HepG2 (cell line): ENCODE data around the gene CBFA2T2. TPM values are rescaled to one million over a fixed set of nuclear protein-coding genes. Genes with fewer than 3 reads are reported as not detected.
A peak's percentile ranks its signal among the peaks of the same experiment; 100 is the strongest.

Experiments used
- FOXK1 ChIP-seq: sonication (generic); formaldehyde crosslinking; IDR thresholded peaks from 2 replicates; pipeline ENCODE4 v1.4.0; 2020; ENCODE audit warnings: low read depth, missing genetic modification reagents, borderline replicate concordance
- ISX ChIP-seq: sonication (generic); formaldehyde crosslinking; conservative IDR thresholded peaks from 2 replicates; pipeline ENCODE4 v1.5.0; 2020; ENCODE audit warnings: missing genetic modification reagents
- MAFF ChIP-seq: IDR thresholded peaks from 2 replicates; pipeline ENCODE4 v1.6.1; 2011; ENCODE audit warnings: low read depth, low read length, improper control_type of control experiment
- MIER3 ChIP-seq: IDR thresholded peaks from 2 replicates; pipeline ENCODE4 v1.6.1; 2016; ENCODE audit warnings: missing compliant biosample characterization, borderline replicate concordance
- PAXIP1 ChIP-seq: sonication (generic); formaldehyde crosslinking; conservative IDR thresholded peaks from 2 replicates; pipeline ENCODE4 v1.4.0; 2020; ENCODE audit warnings: mild to moderate bottlenecking, missing genetic modification reagents, moderate library complexity
- RARA ChIP-seq: IDR thresholded peaks from 2 replicates; pipeline ENCODE4 v1.6.1; 2016; ENCODE audit warnings: missing genetic modification reagents, missing compliant biosample characterization
- SMAD1 ChIP-seq: sonication (generic); formaldehyde crosslinking; IDR thresholded peaks from 2 replicates; pipeline ENCODE4 v1.4.0; 2020; ENCODE audit warnings: missing genetic modification reagents, low read depth, mild to moderate bottlenecking, borderline replicate concordance
- SRSF1 ChIP-seq: fragments of 200-400 bp; formaldehyde crosslinking; optimal IDR thresholded peaks from 2 replicates; pipeline ENCODE3; 2017; ENCODE audit warnings: mild to moderate bottlenecking, low read depth, low read length, moderate library complexity
- YEATS4 ChIP-seq: sonication (generic); formaldehyde crosslinking; IDR thresholded peaks from 2 replicates; pipeline ENCODE4 v1.4.0; 2020; ENCODE audit warnings: missing genetic modification reagents, borderline replicate concordance
- ZBTB10 ChIP-seq: sonication (generic); formaldehyde crosslinking; IDR thresholded peaks from 2 replicates; pipeline ENCODE4 v1.4.0; 2020; ENCODE audit warnings: missing genetic modification reagents, borderline replicate concordance
- ZHX1 ChIP-seq: sonication (generic); formaldehyde crosslinking; IDR thresholded peaks from 2 replicates; pipeline ENCODE4 v1.8.1; 2022; ENCODE audit warnings: low read depth, mild to moderate bottlenecking, missing genetic modification reagents
- ZNF230 ChIP-seq: sonication (generic); formaldehyde crosslinking; IDR thresholded peaks from 2 replicates; pipeline ENCODE4 v1.4.0; 2020; ENCODE audit warnings: mild to moderate bottlenecking, missing genetic modification reagents
- ZNF432 ChIP-seq: sonication (generic); formaldehyde crosslinking; IDR thresholded peaks from 2 replicates; pipeline ENCODE4 v1.5.0; 2020; ENCODE audit warnings: missing genetic modification reagents, mild to moderate bottlenecking, borderline replicate concordance
- ZNF839 ChIP-seq: sonication (generic); formaldehyde crosslinking; IDR thresholded peaks from 2 replicates; pipeline ENCODE4 v1.4.0; 2020; ENCODE audit warnings: missing genetic modification reagents, mild to moderate bottlenecking, borderline replicate concordance
- ZNF883 ChIP-seq: sonication (generic); formaldehyde crosslinking; IDR thresholded peaks from 2 replicates; pipeline ENCODE4 v1.5.1; 2020; ENCODE audit warnings: mild to moderate bottlenecking, missing genetic modification reagents; ENCODE audit errors: not compliant biosample characterization
- polyA plus RNA-seq, 8 experiments: library from polyadenylated mRNA; depleted of rRNA in 3 of 8; stranded (reverse) in 7 of 8; unstranded in 1 of 8; fragments of >200 nt; fragmentation: Illumina TruSeq in 4 of 8; extraction: Trizol in 4 of 8; gene quantifications; 2 replicates each; pipeline versions ENCODE4 v1.2.1 to v1.2.3, GENCODE V29; 2011 to 2016; ENCODE audit warnings: low read depth in 4 of 8, missing spikeins in 1 of 8, mixed read lengths in 1 of 8; ENCODE audit not compliant: insufficient read depth in 1 of 8
- total RNA-seq, 5 experiments: library from RNA; depleted of rRNA; stranded (reverse); fragments of >200 nt; fragmentation: Illumina TruSeq; extraction: Trizol; gene quantifications; 2 replicates each; pipeline ENCODE4 v1.2.3, GENCODE V29; 2016; ENCODE audit warnings: low read depth in 1 of 5

CBFA2T2 gene
- total and polyA plus RNA-seq, 2 of the 13 experiments (the other 11 are each of a cell fraction or from before 2014, with no cell fraction given), result 6.3 to 21.2 TPM

GRCh38 chr20:33541074-33541473, 51.2 kb downstream of the CBFA2T2 start (continued):
- TF ChIP-seq MIER3 (CRISPR knock-in tag) (no peak), RARA (CRISPR knock-in tag) (peak; percentile 36; the same call in 1 of the 2 replicates), ZNF230 (CRISPR knock-in tag) (no peak), ZNF432 (CRISPR knock-in tag) (no peak), ZBTB10 (CRISPR knock-in tag) (no peak), MAFF (no peak), ZNF883 (CRISPR knock-in tag) (no peak), SMAD1 (no peak), YEATS4 (CRISPR knock-in tag) (no peak), ZNF839 (CRISPR knock-in tag) (no peak), ZHX1 (CRISPR knock-in tag) (no peak), ISX (CRISPR knock-in tag) (no peak), SRSF1 (no peak), PAXIP1 (0 out of 2 replicates have a peak, but pooled peaks have one; percentile 12), FOXK1 (CRISPR knock-in tag) (no peak)
